Measurements from ENCODE around the gene KSR1.

KSR1 gene

DNA sequence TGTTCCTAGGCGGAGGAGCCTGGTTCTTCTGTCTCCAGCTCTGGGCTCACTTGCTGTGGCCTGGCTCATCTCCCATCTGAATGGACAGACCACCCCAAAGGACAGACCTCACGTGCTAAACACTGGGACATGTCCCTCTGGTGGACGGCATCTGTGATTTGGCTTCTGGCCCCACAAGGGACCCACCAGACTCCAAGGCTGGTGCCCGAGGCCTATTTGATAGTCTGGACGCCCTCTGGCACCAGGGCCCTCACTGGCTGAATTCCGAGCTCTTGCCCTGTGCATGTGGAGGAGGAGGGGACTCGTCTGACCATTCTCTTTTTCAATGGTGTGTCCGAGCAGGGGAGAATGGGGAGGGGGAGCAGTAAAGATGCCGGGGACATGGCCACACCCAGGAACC lies 112.0 kb downstream of the KSR1 start:
- DNase-seq (ENCODE audit: low read depth, low spot score): no peak

DNA sequence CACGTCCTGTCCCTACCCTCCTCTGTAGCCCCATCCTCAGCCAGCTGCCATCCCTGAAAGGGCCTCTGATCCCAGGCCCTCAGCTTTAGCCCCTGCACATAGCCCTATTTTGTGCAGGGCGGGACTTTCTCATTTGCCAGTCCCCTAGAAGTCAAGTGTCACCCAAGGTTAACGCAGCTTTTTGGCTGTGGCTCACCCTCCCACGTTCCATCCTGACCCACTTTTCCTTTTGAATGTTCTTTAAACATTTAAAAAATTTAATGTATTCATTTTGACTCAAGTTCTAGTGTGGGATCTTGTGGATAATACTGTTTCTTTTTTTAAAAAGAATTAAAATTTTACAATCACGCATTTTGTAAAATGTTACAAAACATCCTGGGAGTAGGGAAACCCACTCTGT lies 112.6 kb downstream of the KSR1 start:
- no peak for DNase-seq (ENCODE audit: low read depth, low spot score)

DNA sequence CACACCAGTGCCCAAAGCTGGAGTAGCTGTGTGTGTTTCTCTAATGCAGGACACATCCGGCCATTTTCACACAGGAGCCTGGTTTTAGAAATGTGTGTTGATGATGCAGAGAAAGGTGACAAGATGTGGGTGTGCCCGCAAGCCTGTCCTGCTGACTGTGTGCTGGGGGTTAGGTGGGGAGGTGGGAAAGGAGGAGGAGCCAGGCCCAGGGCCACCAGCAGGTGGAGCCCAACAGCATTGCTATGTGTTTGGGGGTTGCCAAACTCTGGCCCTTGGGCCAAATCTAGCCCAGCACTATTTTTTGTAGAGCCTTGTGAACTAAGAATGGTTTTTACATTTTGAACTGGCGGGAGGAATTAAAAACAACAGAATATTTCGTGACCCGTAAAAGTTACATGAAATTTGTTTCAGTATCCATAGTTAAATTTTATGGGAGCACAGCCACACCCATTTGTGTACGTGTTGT lies 113.0 kb downstream of the KSR1 start:
- no peak for DNase-seq (ENCODE audit: low read depth, low spot score)

DNA sequence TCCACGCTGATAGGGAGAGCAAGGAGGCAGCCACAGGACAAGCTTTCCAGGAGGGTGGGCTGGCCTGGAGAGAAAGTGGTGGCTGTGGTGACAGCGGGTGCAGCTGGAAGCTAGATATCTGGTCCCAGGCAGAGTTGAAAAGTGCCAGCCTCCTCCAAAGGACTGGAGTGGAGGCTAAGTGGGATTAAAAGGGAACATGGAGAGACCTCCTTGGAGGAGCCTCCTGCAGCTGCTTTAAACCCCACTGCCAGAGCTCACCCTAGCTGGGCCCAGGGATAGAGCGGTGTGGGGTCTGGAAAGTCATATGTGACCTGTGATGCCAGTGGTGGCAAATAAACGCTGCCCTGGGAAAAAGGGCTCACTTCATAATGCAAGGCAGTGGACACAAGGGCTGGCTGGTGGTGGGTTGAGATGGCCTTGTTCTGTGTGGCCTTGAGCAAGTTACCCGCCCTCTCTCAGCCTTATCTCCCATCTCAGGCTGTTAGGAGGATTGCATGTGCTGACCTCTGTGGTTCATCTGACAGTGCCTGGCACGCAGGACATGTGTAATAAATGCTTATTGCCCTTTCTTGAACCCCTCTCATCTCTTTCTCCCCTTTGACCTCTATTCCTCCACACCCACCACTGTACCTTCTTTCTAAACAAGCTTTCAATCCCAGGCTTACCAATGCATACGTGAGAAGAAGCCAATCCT lies 113.8 kb downstream of the KSR1 start:
- no peak for DNase-seq (ENCODE audit: low read depth, low spot score)

DNA sequence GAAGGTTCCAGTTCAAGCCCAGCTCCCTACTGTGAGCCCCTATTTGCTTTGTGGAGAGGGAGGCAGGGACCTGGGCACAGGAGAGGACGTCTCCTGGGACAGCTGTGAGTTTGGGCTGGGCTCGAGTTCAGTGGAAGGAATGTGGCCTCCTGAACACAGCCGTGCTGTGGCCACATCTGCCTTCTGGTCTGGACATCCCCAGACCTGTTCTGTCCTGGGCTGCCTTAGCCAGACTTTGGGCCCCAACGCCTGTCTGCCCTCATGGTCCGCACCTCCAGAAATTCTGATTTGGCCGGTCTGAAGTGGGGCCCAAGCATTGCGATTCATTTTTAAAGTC lies 114.3 kb downstream of the KSR1 start:
- DNase-seq (ENCODE audit: low read depth, low spot score): no peak

DNA sequence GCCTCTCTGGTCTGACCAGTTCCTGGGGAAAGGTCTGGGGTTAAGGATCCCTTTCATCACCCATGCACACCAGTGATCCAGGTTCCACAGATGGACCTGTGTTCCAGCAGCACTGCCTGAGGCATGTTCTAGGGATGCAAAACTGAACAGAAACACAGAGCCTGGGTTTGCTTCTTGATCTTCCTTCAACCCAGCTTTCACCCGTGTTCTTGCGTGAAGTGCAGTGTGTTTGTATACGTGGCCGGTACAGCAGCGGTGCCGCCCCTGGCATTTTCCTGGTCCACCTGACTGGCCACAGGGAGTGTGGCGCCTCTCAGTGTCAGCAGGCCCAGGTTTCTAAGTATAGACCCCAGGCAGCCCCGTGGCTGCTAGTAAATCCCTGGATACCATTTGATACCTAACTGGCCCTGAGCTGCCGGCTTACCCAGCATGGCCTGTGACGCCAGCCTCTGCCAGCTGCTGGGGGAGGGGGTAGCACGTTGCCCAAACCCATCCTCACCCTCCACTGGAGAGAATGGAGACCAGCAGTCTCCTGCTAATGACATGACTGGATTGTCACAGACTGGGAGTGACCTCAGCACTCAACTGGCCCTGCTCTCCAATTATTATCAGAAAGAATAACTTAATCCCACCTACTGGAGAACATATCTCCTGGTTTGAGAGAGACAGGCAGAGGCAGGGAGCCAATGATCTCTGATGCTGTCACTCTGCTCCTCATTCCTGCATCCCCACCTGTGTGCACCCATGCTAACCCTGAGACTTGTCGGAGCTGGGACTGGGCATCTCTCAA lies 115.5 kb downstream of the KSR1 start:
- no peak for DNase-seq (ENCODE audit: low read depth, low spot score)

DNA sequence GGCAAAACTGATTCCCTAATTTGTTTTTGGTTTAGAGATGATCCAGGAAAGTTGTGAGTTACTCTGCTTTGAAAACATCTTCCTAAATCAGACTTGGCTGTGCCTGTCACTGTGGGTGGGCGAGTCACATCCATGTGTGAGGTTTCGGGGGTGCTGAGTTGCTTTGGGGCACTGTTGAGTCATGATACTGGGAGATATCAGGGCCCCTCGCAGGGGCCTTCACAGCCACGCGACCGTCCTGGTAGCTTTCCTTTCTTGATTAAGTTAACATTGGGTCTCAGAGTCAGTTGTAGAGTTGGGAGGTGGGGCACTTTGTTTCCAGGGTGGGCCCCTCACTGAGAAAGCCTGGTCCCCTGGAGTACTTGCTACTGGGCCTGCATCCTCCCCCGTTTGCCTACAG lies 116.4 kb downstream of the KSR1 start:
- DNase-seq (ENCODE audit: low read depth, low spot score): no peak

DNA sequence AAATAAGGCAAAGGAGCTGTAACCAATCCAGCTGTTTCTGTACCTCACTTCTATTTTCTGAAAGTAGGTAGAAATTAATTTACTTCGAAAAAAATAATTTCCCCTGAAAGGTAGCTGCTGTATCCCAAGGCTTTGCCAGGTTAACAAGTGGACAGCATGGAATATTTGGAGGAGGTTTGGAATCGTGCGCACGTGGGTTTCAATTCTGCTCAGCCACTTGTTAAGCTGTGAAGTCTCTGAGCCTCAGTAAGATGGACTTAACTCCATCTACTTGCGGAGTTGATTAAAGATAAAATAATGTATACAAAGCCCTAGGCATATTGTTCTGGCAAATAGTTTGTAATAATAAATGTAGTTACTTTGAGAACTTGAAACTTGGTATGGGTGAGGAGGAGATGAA lies 117.3 kb downstream of the KSR1 start:
- DNase-seq (ENCODE audit: low read depth, low spot score): no peak

DNA sequence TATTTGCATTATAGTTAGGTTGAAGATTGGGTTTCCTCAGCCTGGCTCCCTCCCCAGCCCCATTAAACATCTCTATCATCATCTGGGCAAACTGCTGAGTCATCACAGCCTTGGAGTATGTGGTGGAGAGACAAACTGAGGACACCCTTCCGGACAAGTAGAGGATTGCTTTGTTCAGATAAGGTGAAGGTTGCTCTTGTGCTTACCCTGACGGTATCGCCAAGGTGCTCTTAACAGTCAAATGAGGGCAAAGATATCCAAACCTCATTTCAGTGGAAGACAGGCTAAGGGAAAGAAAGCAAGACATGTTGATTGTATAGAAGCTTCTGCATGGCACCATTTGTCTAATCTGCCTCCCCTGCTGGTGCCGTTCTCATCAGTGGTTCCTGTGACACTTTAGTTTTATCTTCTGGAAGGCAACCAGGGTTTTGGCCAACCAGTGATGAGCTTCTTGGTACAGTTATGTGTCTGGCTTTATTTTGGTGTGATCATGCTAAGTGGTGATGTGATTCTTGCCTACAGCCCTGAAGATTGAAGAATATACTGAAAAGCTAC lies 117.8 kb downstream of the KSR1 start:
- no peak for DNase-seq (ENCODE audit: low read depth, low spot score)

DNA sequence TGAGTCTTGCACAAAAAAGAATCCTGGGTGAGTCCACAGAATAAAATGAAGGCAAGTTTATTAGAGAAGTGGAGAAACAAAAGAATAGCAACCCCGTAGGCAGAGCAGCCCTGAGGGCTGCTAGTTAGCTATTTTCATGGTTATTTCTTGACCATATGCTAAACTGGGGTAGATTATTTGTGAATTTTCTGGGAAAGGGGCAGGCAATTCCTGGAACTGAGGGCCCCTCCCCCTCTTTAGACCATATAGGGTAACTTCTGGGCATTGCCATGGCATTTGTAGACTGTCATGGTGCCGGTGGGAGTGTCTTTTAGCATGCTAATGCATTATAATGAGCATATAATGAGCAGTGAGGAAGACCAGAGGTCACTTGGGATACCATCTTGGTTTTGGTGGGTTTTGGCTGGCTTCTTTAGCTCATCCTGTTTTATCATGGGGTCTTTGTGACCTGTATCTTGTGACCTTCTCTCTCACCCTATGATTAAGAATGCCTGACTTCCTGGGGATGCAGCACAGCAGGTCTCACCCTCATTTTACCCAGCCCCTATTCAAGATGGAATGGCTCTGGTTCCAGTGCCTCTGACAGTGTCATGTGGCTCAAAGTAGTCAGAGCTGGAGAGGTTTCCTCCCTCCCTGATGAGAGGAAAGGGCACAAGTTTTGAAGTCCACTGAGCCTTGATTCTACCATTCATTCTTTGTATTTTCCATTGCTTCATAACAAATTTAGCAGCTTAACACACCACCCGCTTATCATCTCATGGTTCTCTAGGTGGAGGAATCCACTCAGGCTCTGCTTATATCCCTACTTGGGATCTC lies 119.1 kb downstream of the KSR1 start:
- no peak for DNase-seq (ENCODE audit: low read depth, low spot score)

DNA sequence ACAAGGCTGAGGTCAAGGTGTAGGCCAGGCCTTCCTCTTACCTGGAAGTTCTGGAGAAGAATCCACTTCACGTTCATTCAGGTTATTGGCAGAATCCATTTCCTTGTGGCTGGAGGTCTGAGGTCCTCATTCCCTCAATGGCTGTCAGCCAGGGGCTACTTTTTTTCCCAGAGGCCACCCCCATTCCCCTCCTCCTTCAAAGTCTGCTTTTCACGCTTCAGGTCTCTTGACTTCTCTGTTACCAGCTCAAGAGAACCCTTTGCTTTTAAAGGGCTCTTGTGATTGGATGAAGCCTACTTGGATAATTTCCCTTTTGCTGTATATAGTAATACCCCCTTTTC lies 119.6 kb downstream of the KSR1 start:
- no peak for DNase-seq (ENCODE audit: low read depth, low spot score)

DNA sequence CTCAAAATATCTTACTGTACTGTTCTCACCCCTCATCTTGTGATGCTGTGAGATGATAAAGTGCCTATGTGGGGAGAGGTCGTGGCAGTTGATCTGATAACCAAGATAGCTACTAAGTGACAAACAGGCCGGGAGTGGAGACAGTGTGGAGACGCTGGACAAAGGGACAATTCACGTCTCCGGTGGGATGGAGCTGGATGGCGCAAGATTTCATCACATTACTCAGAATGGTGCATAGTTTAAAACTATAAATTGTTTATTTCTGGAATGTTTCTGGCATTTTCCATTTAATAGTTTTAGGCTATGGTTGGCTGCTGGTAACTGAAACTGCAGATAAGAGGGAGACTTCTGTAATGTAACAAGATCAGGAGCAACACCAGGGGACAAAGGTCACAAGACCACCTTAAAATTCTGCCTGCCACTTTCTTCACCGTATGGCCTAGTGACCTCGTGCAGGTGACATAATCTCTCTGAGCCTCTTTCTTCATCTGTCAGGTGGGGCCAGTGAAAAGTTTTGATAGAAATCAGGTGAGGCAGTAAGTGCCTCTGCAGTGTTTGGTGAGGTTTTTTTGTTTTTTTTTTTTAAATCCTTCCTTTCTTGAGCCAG lies 120.3 kb downstream of the KSR1 start:
- DNase-seq (ENCODE audit: low read depth, low spot score): no peak

DNA sequence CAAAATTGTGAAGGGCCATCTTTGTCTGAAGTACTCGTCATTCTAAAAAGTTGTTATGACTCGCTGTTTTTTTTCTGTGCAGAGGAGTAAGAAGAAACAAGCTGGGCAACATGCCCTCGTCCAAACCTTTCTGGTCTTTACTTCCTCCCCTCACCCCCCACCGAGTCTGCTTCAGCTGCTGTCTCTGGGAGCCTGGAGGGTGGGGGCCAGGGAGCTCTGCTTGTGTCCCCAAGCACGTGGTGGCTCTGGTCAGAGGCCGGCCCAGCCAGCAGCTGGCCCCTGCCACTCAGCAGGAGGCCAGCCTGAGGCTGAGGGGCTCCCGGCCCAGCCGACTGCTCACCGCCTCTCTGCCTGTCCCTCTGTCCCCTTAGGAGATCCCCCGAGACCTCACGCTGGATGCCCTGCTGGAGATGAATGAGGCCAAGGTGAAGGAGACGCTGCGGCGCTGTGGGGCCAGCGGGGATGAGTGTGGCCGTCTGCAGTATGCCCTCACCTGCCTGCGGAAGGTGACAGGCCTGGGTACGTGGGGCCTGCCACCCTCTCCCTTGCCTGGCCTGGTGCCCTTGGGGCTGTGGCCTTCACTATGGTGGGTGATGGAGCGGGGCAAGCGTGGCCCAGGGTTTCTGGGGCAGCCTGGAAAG lies 121.0 kb downstream of the KSR1 start:
- DNase-seq (ENCODE audit: low read depth, low spot score): no peak

DNA sequence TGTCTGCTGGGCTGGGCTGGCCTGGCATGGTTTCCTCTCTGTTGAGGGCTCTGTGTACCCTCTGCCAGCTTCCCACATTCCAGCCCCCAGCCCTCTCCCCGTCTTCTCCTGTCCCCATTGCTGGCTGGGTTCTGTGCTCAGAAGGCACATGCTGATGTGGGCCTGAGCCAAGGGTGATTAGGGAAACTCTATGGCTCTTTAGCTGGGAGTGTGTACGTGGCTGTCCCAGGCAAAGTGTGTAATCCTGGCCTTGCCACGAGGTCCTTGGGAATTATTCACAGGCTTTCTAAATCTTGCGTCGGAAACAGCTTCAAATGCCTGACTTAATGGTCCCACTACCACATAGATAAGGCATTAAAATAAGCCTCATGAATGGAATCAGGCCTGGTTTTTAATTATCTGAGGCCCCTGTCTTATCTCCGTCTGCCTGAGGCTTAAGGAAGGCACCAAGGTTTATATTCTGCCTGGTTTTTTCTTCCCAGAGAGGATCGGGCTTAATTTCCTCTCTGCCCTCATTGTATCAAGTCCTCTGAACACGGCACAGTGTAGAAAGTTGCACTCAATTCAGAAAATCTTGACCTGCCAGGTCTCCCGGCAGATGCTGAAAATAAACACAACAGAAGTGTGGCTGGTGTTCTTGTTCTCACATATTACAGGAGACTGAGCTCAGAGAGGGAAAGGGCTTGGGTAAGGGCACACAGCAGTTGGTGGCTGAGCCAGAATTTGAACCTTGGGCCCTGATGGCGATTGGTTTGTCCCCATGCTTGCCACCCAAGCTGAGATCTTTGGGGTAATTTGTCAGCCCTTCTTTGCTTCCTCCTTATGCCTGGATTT lies 121.9 kb downstream of the KSR1 start:
- DNase-seq (ENCODE audit: low read depth, low spot score): no peak

DNA sequence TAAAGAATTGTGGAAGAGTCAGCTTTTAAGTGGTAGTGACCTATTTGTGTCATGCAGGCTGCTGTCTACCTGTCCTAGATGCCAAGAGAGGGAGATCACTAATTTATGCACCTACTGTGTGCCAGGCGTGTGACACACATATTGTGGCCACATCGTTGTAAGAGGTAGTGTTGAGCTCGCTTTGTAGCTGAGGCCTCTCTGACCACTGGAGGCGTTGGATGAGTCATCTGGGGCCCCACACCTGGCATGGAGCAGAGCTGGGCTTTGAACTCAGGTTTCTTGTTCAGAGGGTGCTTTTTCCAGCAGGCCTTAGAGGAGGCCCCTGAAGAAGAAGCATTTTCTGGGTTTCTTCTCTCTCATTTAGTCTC lies 122.5 kb downstream of the KSR1 start:
- no peak for DNase-seq (ENCODE audit: low read depth, low spot score)

DNA sequence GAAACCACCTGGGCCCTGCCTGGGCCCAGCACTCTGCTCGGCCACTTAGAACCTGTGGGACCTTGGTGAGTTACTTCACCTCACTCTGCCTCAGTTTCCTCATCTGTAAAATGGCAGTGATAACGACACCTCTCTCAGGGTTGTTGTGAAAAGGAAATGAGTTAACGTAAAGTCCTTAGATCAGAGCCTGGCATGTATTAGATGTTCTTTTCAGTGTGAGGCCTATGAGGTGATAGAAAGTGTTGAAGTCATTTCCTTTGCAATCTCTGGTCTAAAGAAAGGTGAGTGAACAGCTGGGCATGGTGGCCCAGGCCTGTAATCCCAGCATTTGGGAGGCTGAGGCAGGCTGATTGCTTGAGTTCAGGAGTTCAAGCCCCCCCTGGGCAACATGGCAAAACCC lies 123.1 kb downstream of the KSR1 start:
- no peak for DNase-seq (ENCODE audit: low read depth, low spot score)

DNA sequence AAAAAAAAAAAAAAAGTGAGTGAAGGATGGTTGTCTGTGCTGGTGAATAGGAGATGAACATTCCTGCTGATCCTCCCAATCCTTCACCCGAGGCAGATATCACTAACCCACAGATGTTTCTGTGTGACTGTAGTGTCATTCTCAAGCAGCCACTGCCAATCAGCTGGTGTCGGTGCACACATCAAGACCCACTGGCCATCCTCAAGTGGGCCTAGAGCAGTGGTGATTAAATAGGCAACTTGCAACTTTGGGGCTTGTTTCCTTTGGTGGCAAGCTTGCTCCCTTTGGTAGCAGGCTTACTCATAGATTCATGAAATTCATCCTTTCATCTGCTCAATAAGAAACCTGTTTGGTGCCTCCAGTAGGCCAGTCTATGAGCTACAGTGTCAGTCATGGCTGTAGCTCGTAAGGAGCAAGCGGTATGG lies 123.7 kb downstream of the KSR1 start:
- DNase-seq (ENCODE audit: low read depth, low spot score): no peak

DNA sequence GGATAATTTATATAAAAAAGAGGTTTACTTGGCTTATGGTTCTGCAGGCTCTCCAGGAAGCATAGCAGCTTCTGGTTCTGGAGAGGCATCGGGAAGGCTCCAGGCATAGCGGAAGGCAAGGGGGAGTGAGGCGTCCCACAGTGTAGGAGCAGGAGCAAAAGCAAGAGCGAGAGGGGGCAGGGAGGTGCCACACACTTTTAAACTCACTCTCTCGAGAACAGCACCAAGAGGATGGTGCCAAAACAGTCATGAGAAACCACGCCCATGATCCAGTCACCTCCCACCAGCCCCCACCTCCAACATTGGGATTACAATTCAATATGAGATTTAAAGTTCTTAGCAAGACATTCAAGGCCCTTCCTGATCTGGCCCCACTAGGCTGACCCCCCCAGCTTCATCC lies 124.8 kb downstream of the KSR1 start:
- DNase-seq (ENCODE audit: low read depth, low spot score): no peak

DNA sequence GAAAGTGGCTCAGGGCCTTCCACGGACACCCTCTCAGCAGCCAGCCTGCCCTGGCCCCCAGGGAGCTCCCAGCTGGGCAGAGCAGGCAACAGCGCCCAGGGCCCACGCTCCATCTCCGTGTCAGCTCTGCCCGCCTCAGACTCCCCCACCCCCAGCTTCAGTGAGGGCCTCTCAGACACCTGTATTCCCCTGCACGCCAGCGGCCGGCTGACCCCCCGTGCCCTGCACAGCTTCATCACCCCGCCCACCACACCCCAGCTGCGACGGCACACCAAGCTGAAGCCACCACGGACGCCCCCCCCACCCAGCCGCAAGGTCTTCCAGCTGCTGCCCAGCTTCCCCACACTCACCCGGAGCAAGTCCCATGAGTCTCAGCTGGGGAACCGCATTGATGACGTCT lies 126.4 kb downstream of the KSR1 start:
- DNase-seq (ENCODE audit: low read depth, low spot score): no peak

DNA sequence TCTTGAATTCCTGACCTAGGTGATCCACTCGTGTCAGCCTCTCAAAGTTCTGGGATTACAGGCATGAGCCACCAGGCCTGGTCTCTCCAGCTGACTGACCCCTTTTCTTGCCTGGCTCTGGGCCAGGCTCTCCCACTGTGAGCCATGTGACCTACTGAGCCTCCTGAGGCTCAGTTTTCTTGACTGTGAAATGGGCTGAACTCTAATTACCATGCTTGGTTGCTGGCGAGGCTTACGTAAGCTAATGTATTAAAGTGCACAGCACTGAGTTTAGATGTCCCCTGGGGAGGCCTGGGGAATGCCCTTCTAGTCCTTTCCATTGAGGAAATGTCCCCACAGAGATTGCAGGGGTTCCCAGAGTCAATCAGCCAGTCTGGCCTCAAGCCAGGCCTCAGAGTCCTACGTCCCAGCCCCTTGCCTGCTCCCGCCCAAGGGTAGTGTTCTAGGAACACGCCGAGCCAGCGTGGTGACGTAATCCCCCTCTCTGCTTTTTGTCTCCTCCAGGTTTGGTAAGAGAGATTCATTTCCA lies 129.0 kb downstream of the KSR1 start:
- no peak for DNase-seq (ENCODE audit: low read depth, low spot score)
